ENCODE results near the gene LAMB4. TPM values are rescaled to one million over a fixed set of nuclear protein-coding genes. Genes with fewer than 3 reads are reported as not detected.

LAMB4 gene
- total RNA-seq, 5 donors from 2014 or later (not counting 1 experiment from before 2014, with no cell fraction given): 0.18 TPM; not detected in 4

DNA sequence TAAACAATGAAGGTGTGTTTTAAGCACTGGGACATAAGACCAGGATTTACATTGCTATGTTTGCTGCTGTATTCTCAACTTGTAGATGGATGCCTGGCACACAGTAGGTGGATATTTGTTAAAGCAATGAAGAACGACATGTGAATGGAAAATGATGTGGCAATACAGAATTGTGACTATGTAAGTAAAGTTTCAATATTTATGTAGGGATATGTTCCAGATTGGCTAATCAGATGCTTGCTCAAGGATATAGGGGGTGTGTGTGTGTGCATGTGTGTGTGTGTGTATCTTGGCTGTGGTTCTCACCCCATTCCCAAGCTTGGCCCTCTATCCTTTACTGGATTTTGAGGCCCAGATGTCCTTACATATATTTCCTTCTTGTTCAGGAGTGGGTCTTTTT lies 84.5 kb downstream of the LAMB4 start:
- no peak for DNase-seq
- no peaks in the 10 kb centered on the region for H3K9me3 Mint-ChIP-seq
- Histone ChIP-seq H3K4me1 (ENCODE audit: control insufficient read depth in 1 of 2, extremely low read depth in 1 of 2, insufficient read depth in 2 of 2, low read length in 2 of 2) (peaks cover 6 to 14% of the 10 kb centered on the region in 2 experiments), H3K27me3 (replicated peaks in 1 of 2; ENCODE audit: control insufficient read depth in 2 of 2, extremely low read depth in 1 of 2, insufficient read depth in 2 of 2, low read length in 1 of 2) (peaks cover 0 to 3% of the 10 kb centered on the region in 2 experiments), H3K27ac (ENCODE audit: low read length) (no peak overlapping the region), H3K36me3 (ENCODE audit: control insufficient read depth in 2 of 2, extremely low read depth in 1 of 2, insufficient read depth in 1 of 2, low read length in 1 of 2) (no peaks in the 10 kb centered on the region), H3K4me3 (ENCODE audit: control insufficient read depth in 1 of 2, extremely low read depth in 1 of 2, low read length in 1 of 2) (no peak overlapping the region), H3K9me3 (no peaks in the 10 kb centered on the region)
- no peak for ATAC-seq (replicated peaks in 1 of 4)
- ChIA-PET POLR2A (no interaction called here), CTCF (interaction anchor here in 1 of 2 donors (1.0 kb wide), 1 partner anchor 171 kb away, joined by 3 read pairs; no protein-coding TSS in a partner anchor)
- no peak overlapping the region for H3K27ac Mint-ChIP-seq
- H3K4me1 Mint-ChIP-seq: peaks cover 6 to 9% (median 7%) of the 10 kb centered on the region in 3 donors
- H3K27me3 Mint-ChIP-seq: peaks cover 0 to 4% of the 10 kb centered on the region in 2 donors
- H3K36me3 Mint-ChIP-seq: no peaks in the 10 kb centered on the region
- 71% methylated on average over 1 of the region's 1 CpG for whole genome bisulfite sequencing (ENCODE audit: insufficient coverage)
- H3K4me3 Mint-ChIP-seq: no peak overlapping the region

DNA sequence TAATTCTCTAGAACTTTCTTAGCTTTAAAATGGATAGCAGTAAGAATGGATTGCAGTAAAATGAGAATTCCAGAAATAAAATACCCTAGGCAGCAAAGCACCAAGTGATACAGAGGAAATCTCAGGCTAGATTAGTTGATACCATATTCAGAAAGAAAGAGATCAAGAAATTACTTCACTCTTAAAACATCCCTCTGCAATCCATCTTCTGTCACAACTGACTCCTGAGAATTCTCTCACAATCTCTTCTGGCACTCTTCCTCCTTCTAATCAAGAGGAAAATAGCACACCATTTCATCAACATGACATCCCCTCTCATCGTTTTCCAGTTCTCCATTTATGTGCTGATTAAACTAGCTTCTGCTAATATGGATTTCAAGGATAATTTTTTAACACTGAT lies 85.0 kb downstream of the LAMB4 start:
- Histone ChIP-seq H3K36me3 (ENCODE audit: control insufficient read depth in 2 of 2, extremely low read depth in 1 of 2, insufficient read depth in 1 of 2, low read length in 1 of 2) (no peaks in the 10 kb centered on the region), H3K4me3 (ENCODE audit: control insufficient read depth in 1 of 2, extremely low read depth in 1 of 2, low read length in 1 of 2) (no peak overlapping the region), H3K9me3 (no peaks in the 10 kb centered on the region), H3K27me3 (replicated peaks in 1 of 2; ENCODE audit: control insufficient read depth in 2 of 2, extremely low read depth in 1 of 2, insufficient read depth in 2 of 2, low read length in 1 of 2) (peaks cover 0 to 3% of the 10 kb centered on the region in 2 experiments), H3K4me1 (ENCODE audit: control insufficient read depth in 1 of 2, extremely low read depth in 1 of 2, insufficient read depth in 2 of 2, low read length in 2 of 2) (peaks cover 6 to 10% of the 10 kb centered on the region in 2 experiments), H3K27ac (ENCODE audit: low read length) (no peak overlapping the region)
- H3K27me3 Mint-ChIP-seq: peaks cover 0 to 5% of the 10 kb centered on the region in 2 donors
- H3K4me3 Mint-ChIP-seq: no peak overlapping the region
- WGBS (ENCODE audit: insufficient coverage): no CpG with 5 or more reads among the region's 1 CpG
- H3K4me1 Mint-ChIP-seq: peaks cover 6% of the 10 kb centered on the region in 3 donors
- no peaks in the 10 kb centered on the region for H3K9me3 Mint-ChIP-seq
- POLR2A ChIA-PET: interaction anchor here in 1 of 2 donors (0.7 kb wide), 1 partner anchor 16 kb away, joined by 9 read pairs; no protein-coding TSS in a partner anchor
- ATAC-seq (replicated peaks in 1 of 4) (no peak), DNase-seq (no peak)
- no peak overlapping the region for H3K27ac Mint-ChIP-seq
- CTCF ChIA-PET: interaction anchor here in 1 of 2 donors (1.0 kb wide), 1 partner anchor 170 kb away, joined by 3 read pairs; no protein-coding TSS in a partner anchor
- H3K36me3 Mint-ChIP-seq: no peaks in the 10 kb centered on the region

GRCh38 chr7:108044345-108044744 lies 85.8 kb downstream of the LAMB4 start:
- H3K4me3 ChIP-seq (ENCODE audit: control insufficient read depth in 1 of 2, extremely low read depth in 1 of 2, low read length in 1 of 2): no peak overlapping the region
- Mint-ChIP-seq H3K4me1 (peaks cover 5 to 6% (median 6%) of the 10 kb centered on the region in 3 donors), H3K27ac (no peak overlapping the region), H3K27me3 (peaks cover 5 to 8% of the 10 kb centered on the region in 2 donors), H3K36me3 (no peaks in the 10 kb centered on the region), H3K9me3 (no peaks in the 10 kb centered on the region), H3K4me3 (no peak overlapping the region)
- POLR2A ChIA-PET: no interaction called here
- H3K9me3 ChIP-seq: no peaks in the 10 kb centered on the region
- H3K4me1 ChIP-seq (ENCODE audit: control insufficient read depth in 1 of 2, extremely low read depth in 1 of 2, insufficient read depth in 2 of 2, low read length in 2 of 2): peaks cover 4 to 6% of the 10 kb centered on the region in 2 experiments
- no peak for DNase-seq
- H3K27me3 ChIP-seq (replicated peaks in 1 of 2; ENCODE audit: control insufficient read depth in 2 of 2, extremely low read depth in 1 of 2, insufficient read depth in 2 of 2, low read length in 1 of 2): peaks cover 0 to 3% of the 10 kb centered on the region in 2 experiments
- CTCF ChIA-PET: no interaction called here
- no peak overlapping the region for H3K27ac ChIP-seq (ENCODE audit: low read length)
- no peaks in the 10 kb centered on the region for H3K36me3 ChIP-seq (ENCODE audit: control insufficient read depth in 2 of 2, extremely low read depth in 1 of 2, insufficient read depth in 1 of 2, low read length in 1 of 2)
- ATAC-seq (replicated peaks in 1 of 4): no peak
- WGBS (ENCODE audit: insufficient coverage): 100% methylated on average over 1 of the region's 2 CpGs

DNA sequence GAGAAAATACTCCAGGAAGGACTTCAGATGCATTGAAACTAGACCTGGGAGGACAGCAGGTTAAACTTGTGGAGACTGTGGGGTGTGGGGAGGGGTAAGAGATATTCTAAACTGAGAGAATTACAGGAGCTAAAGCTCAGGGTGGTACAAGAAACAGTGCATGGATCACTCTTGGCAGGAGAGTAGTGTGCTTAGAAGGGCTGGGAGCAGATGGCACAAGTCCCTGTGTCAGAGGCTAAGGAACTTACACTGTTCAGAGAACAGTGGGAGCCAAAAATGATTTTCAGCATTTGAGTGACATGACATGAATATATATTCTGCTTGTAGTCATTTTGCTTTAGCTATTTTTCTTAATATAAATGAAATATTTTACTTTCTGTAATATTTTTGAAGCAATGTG lies 91.2 kb downstream of the LAMB4 start:
- POLR2A ChIA-PET: interaction anchor here in 1 of 2 donors (0.6 kb wide), 2 partner anchors 164 to 467 kb away, joined by 3 read pairs; no protein-coding TSS in a partner anchor
- Histone ChIP-seq H3K4me3 (ENCODE audit: control insufficient read depth in 1 of 2, extremely low read depth in 1 of 2, low read length in 1 of 2) (no peak overlapping the region), H3K4me1 (ENCODE audit: control insufficient read depth in 1 of 2, extremely low read depth in 1 of 2, insufficient read depth in 2 of 2, low read length in 2 of 2) (no peaks in the 10 kb centered on the region), H3K36me3 (ENCODE audit: control insufficient read depth in 2 of 2, extremely low read depth in 1 of 2, insufficient read depth in 1 of 2, low read length in 1 of 2) (no peaks in the 10 kb centered on the region), H3K9me3 (no peaks in the 10 kb centered on the region), H3K27ac (ENCODE audit: low read length) (no peak overlapping the region), H3K27me3 (replicated peaks in 1 of 2; ENCODE audit: control insufficient read depth in 2 of 2, extremely low read depth in 1 of 2, insufficient read depth in 2 of 2, low read length in 1 of 2) (no peaks in the 10 kb centered on the region)
- Mint-ChIP-seq H3K27ac (no peak overlapping the region), H3K4me3 (no peak overlapping the region), H3K4me1 (no peaks in the 10 kb centered on the region), H3K9me3 (no peaks in the 10 kb centered on the region), H3K27me3 (peaks cover 5 to 16% of the 10 kb centered on the region in 2 donors), H3K36me3 (no peaks in the 10 kb centered on the region)
- DNase-seq: no peak
- ATAC-seq (replicated peaks in 1 of 4): no peak
- CTCF ChIA-PET: no interaction called here

DNA sequence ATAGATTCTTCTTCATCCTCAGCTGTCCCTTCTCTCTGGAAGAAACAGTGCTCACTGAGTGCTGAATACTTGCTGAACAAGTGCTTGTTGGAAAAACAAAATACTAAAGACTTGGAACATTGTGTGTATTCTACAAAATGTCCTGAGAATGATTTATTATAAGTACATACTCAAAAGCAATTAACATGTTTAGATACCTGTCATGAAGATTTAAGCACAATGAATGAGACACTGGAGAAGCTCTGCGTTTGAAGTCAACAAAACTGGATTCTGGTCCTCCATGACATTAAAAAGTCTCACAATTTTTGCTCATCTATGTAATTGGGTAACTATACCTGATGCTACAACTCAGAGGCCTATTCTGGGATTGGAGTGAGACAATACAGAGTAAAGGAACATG lies 92.4 kb downstream of the LAMB4 start:
- Histone ChIP-seq H3K9me3 (no peaks in the 10 kb centered on the region), H3K4me1 (ENCODE audit: control insufficient read depth in 1 of 2, extremely low read depth in 1 of 2, insufficient read depth in 2 of 2, low read length in 2 of 2) (no peaks in the 10 kb centered on the region), H3K36me3 (ENCODE audit: control insufficient read depth in 2 of 2, extremely low read depth in 1 of 2, insufficient read depth in 1 of 2, low read length in 1 of 2) (no peaks in the 10 kb centered on the region), H3K27ac (ENCODE audit: low read length) (no peak overlapping the region), H3K27me3 (replicated peaks in 1 of 2; ENCODE audit: control insufficient read depth in 2 of 2, extremely low read depth in 1 of 2, insufficient read depth in 2 of 2, low read length in 1 of 2) (no peaks in the 10 kb centered on the region), H3K4me3 (ENCODE audit: control insufficient read depth in 1 of 2, extremely low read depth in 1 of 2, low read length in 1 of 2) (no peak overlapping the region)
- no peak overlapping the region for H3K4me3 Mint-ChIP-seq
- H3K27ac Mint-ChIP-seq: no peak overlapping the region
- ATAC-seq (replicated peaks in 1 of 4) (no peak), DNase-seq (no peak)
- H3K36me3 Mint-ChIP-seq: no peaks in the 10 kb centered on the region
- POLR2A ChIA-PET: no interaction called here
- CTCF ChIA-PET: no interaction called here
- H3K9me3 Mint-ChIP-seq: no peaks in the 10 kb centered on the region
- no peaks in the 10 kb centered on the region for H3K4me1 Mint-ChIP-seq
- WGBS (ENCODE audit: insufficient coverage): no CpG with 5 or more reads among the region's 1 CpG
- peaks cover 5 to 16% of the 10 kb centered on the region in 2 donors for H3K27me3 Mint-ChIP-seq

- Mint-ChIP-seq H3K27me3 (peaks cover 5 to 16% of the 10 kb centered on the region in 2 donors), H3K36me3 (no peaks in the 10 kb centered on the region), H3K27ac (no peak overlapping the region), H3K4me1 (no peaks in the 10 kb centered on the region), H3K4me3 (no peak overlapping the region), H3K9me3 (no peaks in the 10 kb centered on the region)
- ChIA-PET POLR2A (no interaction called here), CTCF (no interaction called here)
- H3K4me3 ChIP-seq (ENCODE audit: control insufficient read depth in 1 of 2, extremely low read depth in 1 of 2, low read length in 1 of 2): no peak overlapping the region
- H3K27ac ChIP-seq (ENCODE audit: low read length): no peak overlapping the region
- no peaks in the 10 kb centered on the region for H3K27me3 ChIP-seq (replicated peaks in 1 of 2; ENCODE audit: control insufficient read depth in 2 of 2, extremely low read depth in 1 of 2, insufficient read depth in 2 of 2, low read length in 1 of 2)
- no peaks in the 10 kb centered on the region for H3K4me1 ChIP-seq (ENCODE audit: control insufficient read depth in 1 of 2, extremely low read depth in 1 of 2, insufficient read depth in 2 of 2, low read length in 2 of 2)
- H3K9me3 ChIP-seq: no peaks in the 10 kb centered on the region
- DNase-seq: no peak
- H3K36me3 ChIP-seq (ENCODE audit: control insufficient read depth in 2 of 2, extremely low read depth in 1 of 2, insufficient read depth in 1 of 2, low read length in 1 of 2): no peaks in the 10 kb centered on the region
- ATAC-seq (replicated peaks in 1 of 4): no peak
- WGBS (ENCODE audit: insufficient coverage): 100% methylated on average over 2 of the region's 3 CpGs
Measured at GRCh38 chr7:108037140-108037539, 93.0 kb downstream of the LAMB4 start.

DNA sequence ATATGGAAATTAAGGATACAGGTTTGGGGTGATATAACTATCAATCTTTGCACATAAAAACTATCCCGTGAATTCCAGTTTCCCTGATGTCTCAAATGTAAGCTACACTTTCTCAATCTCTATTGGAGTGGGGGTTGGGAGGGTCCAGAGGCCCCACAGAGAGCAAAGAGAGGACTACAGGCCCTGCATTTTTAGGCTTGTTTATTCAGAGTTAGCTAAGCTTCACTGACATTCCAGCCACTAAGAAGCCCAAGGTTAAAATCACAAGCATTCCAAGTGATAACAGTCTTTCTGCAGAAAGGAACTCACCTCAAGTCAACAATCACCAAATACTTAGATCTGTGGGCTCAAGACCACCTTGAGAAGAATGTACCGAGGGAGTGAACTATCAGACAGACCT lies 95.6 kb downstream of the LAMB4 start:
- DNase-seq: no peak

More for the DNA sequence above, 95.6 kb downstream of the LAMB4 start:
- ATAC-seq (replicated peaks in 1 of 4): no peak
- no peak overlapping the region for H3K27ac ChIP-seq (ENCODE audit: low read length)
- Mint-ChIP-seq H3K9me3 (no peaks in the 10 kb centered on the region), H3K4me1 (no peaks in the 10 kb centered on the region), H3K27ac (no peak overlapping the region), H3K36me3 (no peaks in the 10 kb centered on the region), H3K4me3 (no peak overlapping the region), H3K27me3 (peaks cover 0 to 9% of the 10 kb centered on the region in 2 donors)
- no peak overlapping the region for H3K4me3 ChIP-seq (ENCODE audit: control insufficient read depth in 1 of 2, extremely low read depth in 1 of 2, low read length in 1 of 2)
- CTCF ChIA-PET: no interaction called here
- no peaks in the 10 kb centered on the region for H3K9me3 ChIP-seq
- POLR2A ChIA-PET: no interaction called here
- WGBS (ENCODE audit: insufficient coverage): no CpG with 5 or more reads among the region's 2 CpGs
- no peaks in the 10 kb centered on the region for H3K4me1 ChIP-seq (ENCODE audit: control insufficient read depth in 1 of 2, extremely low read depth in 1 of 2, insufficient read depth in 2 of 2, low read length in 2 of 2)
- no peaks in the 10 kb centered on the region for H3K27me3 ChIP-seq (replicated peaks in 1 of 2; ENCODE audit: control insufficient read depth in 2 of 2, extremely low read depth in 1 of 2, insufficient read depth in 2 of 2, low read length in 1 of 2)
- H3K36me3 ChIP-seq (ENCODE audit: control insufficient read depth in 2 of 2, extremely low read depth in 1 of 2, insufficient read depth in 1 of 2, low read length in 1 of 2): no peaks in the 10 kb centered on the region

Measured in T-cell (primary cell).